ENCODE data around the gene SPHK1.

DNA sequence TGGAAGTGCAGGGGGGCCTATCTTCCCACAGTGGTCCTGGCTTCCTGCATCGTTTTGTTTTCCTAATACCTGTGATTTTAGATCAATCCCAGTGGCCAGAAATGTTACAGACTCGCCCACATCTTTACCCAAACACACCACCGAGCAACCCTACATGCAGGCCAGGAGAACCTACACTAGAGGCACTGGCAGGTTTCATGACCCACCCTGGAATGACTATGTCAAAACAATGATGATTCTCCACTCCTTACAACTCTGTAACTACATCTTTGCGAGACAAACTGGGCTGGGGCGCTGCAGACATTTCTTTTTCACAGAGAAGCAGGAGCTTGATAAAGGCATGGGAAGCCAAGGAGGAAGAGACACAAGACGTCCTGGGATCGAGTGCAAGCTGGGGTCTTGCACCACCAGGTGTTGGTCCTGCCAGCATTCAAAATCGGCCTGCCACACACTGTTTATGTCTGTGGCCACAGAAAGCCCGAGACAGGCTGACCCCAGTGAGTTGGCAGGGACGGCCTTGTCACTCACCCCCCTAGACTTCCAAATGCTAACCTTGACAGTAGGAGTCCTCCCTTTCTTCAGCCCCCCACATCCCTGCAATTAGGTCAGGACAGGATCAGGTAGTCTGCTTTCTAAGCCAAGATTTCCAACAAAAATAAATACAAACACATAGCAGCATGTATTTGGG, 36.1 kb downstream of the SPHK1 start:
- TF ChIP-seq CTCF (IDR thresholded peaks at IDR 0.05) = no peak
- TF ChIP-seq POLR2A (IDR thresholded peaks at IDR 0.05) = no peak
